Fibroblast of upper back skin (primary cell): Measurements from ENCODE around the gene NCOA7.
"Not testable (repeated sequence)": the region's sequence is repeated elsewhere in the genome, so short reads cannot be mapped to it uniquely, and the experiment has no call there.

Experiments
- DNase-seq: peaks from one replicate; pipeline ENCODE4 v3.0.0-alpha.2; 2013

NCOA7 gene

GRCh38 chr6:125792680-125793079, 1.9 kb downstream of the NCOA7 start:
- peak; percentile 59 for DNase-seq

- DNase-seq: no peak
These were observed 2.5 kb downstream of the NCOA7 start for GRCh38 chr6:125793280-125793679.

- DNase-seq: no peak
These were observed 3.1 kb downstream of the NCOA7 start for GRCh38 chr6:125793863-125794262.

- DNase-seq: no peak
These were observed 3.8 kb downstream of the NCOA7 start for GRCh38 chr6:125794342-125795137.

GRCh38 chr6:125795301-125795700, 4.5 kb downstream of the NCOA7 start:
- no peak for DNase-seq

GRCh38 chr6:125797120-125797885, 6.5 kb downstream of the NCOA7 start:
- DNase-seq: no peak

GRCh38 chr6:125797886-125798444, 7.2 kb downstream of the NCOA7 start:
- no peak for DNase-seq

- DNase-seq: peak; percentile 54
These were observed 8.2 kb downstream of the NCOA7 start for GRCh38 chr6:125798734-125799508.

- no peak for DNase-seq
These were observed 11.6 kb downstream of the NCOA7 start for GRCh38 chr6:125802383-125802782.

- no peak for DNase-seq
These were observed 12.2 kb downstream of the NCOA7 start for GRCh38 chr6:125802943-125803377.

- DNase-seq: no peak
These were observed 13.5 kb downstream of the NCOA7 start for GRCh38 chr6:125804264-125804663.

GRCh38 chr6:125804866-125805425, 14.2 kb downstream of the NCOA7 start:
- not testable (repeated sequence) for DNase-seq

GRCh38 chr6:125806813-125807212, 16.1 kb downstream of the NCOA7 start:
- DNase-seq: no peak

GRCh38 chr6:125807293-125807692, 16.5 kb downstream of the NCOA7 start:
- DNase-seq: no peak

GRCh38 chr6:125808060-125808459, 17.3 kb downstream of the NCOA7 start:
- no peak for DNase-seq

GRCh38 chr6:125808591-125808990, 17.8 kb downstream of the NCOA7 start:
- DNase-seq: no peak

GRCh38 chr6:125809570-125810170, 18.9 kb downstream of the NCOA7 start:
- DNase-seq: no peak

- DNase-seq: no peak
These were observed 19.7 kb downstream of the NCOA7 start for GRCh38 chr6:125810445-125810844.

- no peak for DNase-seq
These were observed 20.5 kb downstream of the NCOA7 start for GRCh38 chr6:125811259-125811658.

- peak; percentile 97 for DNase-seq
These were observed 21.9 kb downstream of the NCOA7 start for GRCh38 chr6:125812394-125813292.

GRCh38 chr6:125814481-125814880, 23.7 kb downstream of the NCOA7 start:
- DNase-seq: no peak
